Panc1 (cell line): ENCODE data around the gene ZC3H14. TPM values are rescaled to one million over a fixed set of nuclear protein-coding genes. Genes with fewer than 3 reads are reported as not detected.
"Not testable (repeated sequence)": the region's sequence is repeated elsewhere in the genome, so short reads cannot be mapped to it uniquely, and the experiment has no call there.

ENCODE experiments used
- ATAC-seq: fragments of 200-7000 bp; cut with Tn5 transposase; 2 replicates; pipeline ENCODE4 v1.9.1; 2020; ENCODE audit warnings: mild to moderate bottlenecking, moderate library complexity
- BruUV-seq: library from RNA; stranded (reverse); fragments of 400-500 nt; replicated peaks from 2 replicates; lab custom pipeline; 2021; lab: Mats Ljungman, UMichigan
- CTCF ChIA-PET: fragments of 300-600 bp; sonication (Branson Sonifier 250); formaldehyde crosslinking; loops from one replicate; lab custom pipeline; 2022; ENCODE audit warnings: antibody characterized with exemption; lab: Charles Lee
- POLR2A ChIA-PET: fragments of 300-600 bp; sonication (Branson Sonifier 250); formaldehyde crosslinking; loops from one replicate; lab custom pipeline; 2022; ENCODE audit warnings: antibody characterized with exemption; lab: Charles Lee
- DNase-seq: peaks from one replicate; pipeline ENCODE4 v3.0.0-alpha.2; 2010; ENCODE audit warnings: low read depth, low spot score
- H3K27ac ChIP-seq: 2 replicates; pipeline ENCODE4 v1.5.1; 2011; ENCODE audit warnings: mild to moderate bottlenecking, low read length, inconsistent platforms
- H3K27me3 ChIP-seq: fragments of 200-500 bp; sonication (Bioruptor generic); 2 replicates; pipeline ENCODE4 v1.6.0; 2014; ENCODE audit warnings: low read length, inconsistent platforms; ENCODE audit not compliant: control insufficient read depth, insufficient read depth
- H3K36me3 ChIP-seq: fragments of 200-500 bp; sonication (Bioruptor generic); 2 replicates; pipeline ENCODE4 v1.5.1; 2014; ENCODE audit warnings: inconsistent platforms, mild to moderate bottlenecking, low read length, moderate library complexity; ENCODE audit not compliant: control insufficient read depth, insufficient read depth
- H3K4me1 ChIP-seq: 2 replicates; pipeline ENCODE4 v1.5.1; 2011; ENCODE audit warnings: inconsistent platforms, mild to moderate bottlenecking, low read length, moderate library complexity; ENCODE audit not compliant: control insufficient read depth, insufficient read depth
- H3K4me3 ChIP-seq, 2 experiments: 2 replicates each; pipeline ENCODE4 v1.5.1; 2011 to 2012; ENCODE audit warnings: low read depth in 2 of 2, low read length in 2 of 2, mild to moderate bottlenecking in 2 of 2, inconsistent platforms in 1 of 2, moderate library complexity in 1 of 2
- H3K9me3 ChIP-seq: fragments of 200-500 bp; sonication (Bioruptor generic); 2 replicates; pipeline ENCODE4 v1.5.1; 2014; ENCODE audit warnings: low read depth, mild to moderate bottlenecking, inconsistent platforms, low read length, moderate library complexity; ENCODE audit not compliant: control insufficient read depth, insufficient read depth
- CTCF ChIP-seq: fragments of 450-650 bp; IDR thresholded peaks from 2 replicates; pipeline ENCODE4 v1.5.1; 2017; ENCODE audit warnings: mild to moderate bottlenecking
- POLR2AphosphoS5 ChIP-seq: IDR thresholded peaks from 2 replicates; pipeline ENCODE4 v1.6.1; 2012; ENCODE audit warnings: mild to moderate bottlenecking, low read depth, low read length, moderate library complexity
- REST ChIP-seq, 2 experiments: IDR thresholded peaks; 2 replicates each; pipeline ENCODE4 v1.6.1; 2011 to 2012; ENCODE audit warnings: low read depth in 2 of 2, control low read depth in 1 of 2, low read length in 1 of 2, mild to moderate bottlenecking in 1 of 2, moderate library complexity in 1 of 2; ENCODE audit not compliant: insufficient read depth in 1 of 2
- SIN3A ChIP-seq: IDR thresholded peaks from 2 replicates; pipeline ENCODE4 v1.6.1; 2012; ENCODE audit warnings: low read depth, mild to moderate bottlenecking, low read length, moderate library complexity, borderline replicate concordance; ENCODE audit not compliant: insufficient read depth
- TCF7L2 ChIP-seq: IDR thresholded peaks from 2 replicates; pipeline ENCODE4 v1.6.1; 2011; ENCODE audit warnings: mild to moderate bottlenecking, low read depth, low read length, inconsistent platforms
- in situ Hi-C: cut with HindIII; loops from 2 replicates; pipeline ENCODE4 v1.10.0; 2016; ENCODE audit warnings: low sequenced_read_pairs, low pct_unique_long_range_greater_than_20kb
- intact Hi-C: fragments of 100-400 bp; cut with micrococcal nuclease; formaldehyde crosslinking; loops from one replicate; pipeline ENCODE4 v1.10.0; 2022; ENCODE audit not compliant: unreplicated experiment
- total RNA-seq: library from RNA; stranded (reverse); gene quantifications from one replicate; pipeline ENCODE4 v1.2.1, GENCODE V29; 2021; ENCODE audit not compliant: unreplicated experiment

The ZC3H14 gene
- total RNA-seq, 1 experiment from 2014 or later, result 57.1 TPM

GRCh38 chr14:88522393-88522792, 40.4 kb upstream of the ZC3H14 start:
- no peak for DNase-seq
- intact Hi-C loops, result no loop called here
- no peak overlapping the region for H3K4me3 ChIP-seq
- no peaks in the 10 kb centered on the region for H3K9me3 ChIP-seq
- no peaks in the 10 kb centered on the region for H3K27me3 ChIP-seq
- H3K4me1 ChIP-seq, result no peaks in the 10 kb centered on the region
- H3K27ac ChIP-seq, result no peak overlapping the region
- TF ChIP-seq REST (IDR thresholded peaks at IDR 0.05; ENCODE audit: insufficient read depth in 1 of 2, low read depth in 2 of 2, low read length in 1 of 2) (no peak), CTCF (no peak), SIN3A (no peak), POLR2AphosphoS5 (no peak), TCF7L2 (no peak)
- ATAC-seq, result no peak
- POLR2A ChIA-PET, result no interaction called here
- no TSS peak for BruUV-seq
- no peaks in the 10 kb centered on the region for H3K36me3 ChIP-seq
- in situ Hi-C loops, result no loop called here
- CTCF ChIA-PET, result no interaction called here

DNA sequence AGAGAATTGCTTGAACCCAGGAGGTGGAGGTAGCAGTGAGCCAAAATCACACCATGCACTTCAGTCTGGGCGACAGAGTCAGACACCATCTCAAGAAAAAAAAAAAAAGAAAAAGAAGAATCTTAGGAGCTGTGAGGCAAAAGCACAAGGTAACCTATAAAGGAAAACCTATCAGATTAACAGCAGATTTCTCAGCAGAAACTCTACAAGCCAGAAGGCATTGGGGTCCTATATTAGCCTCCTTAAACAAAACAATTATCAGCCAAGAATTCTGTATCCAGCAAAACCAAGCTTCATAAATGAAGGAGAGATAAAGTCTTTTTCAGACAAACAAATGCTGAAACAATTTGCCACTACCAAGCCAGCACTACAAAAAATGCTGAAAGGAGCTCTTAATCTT, 32.9 kb upstream of the ZC3H14 start:
- H3K36me3 ChIP-seq, intact Hi-C loops, POLR2A ChIA-PET, DNase-seq, CTCF ChIA-PET, H3K27me3 ChIP-seq, H3K4me1 ChIP-seq, H3K9me3 ChIP-seq, ATAC-seq, H3K4me3 ChIP-seq, H3K27ac ChIP-seq, BruUV-seq, in situ Hi-C loops: not testable (repeated sequence)

GRCh38 chr14:88533064-88533602, 29.7 kb upstream of the ZC3H14 start:
- Histone ChIP-seq H3K4me3 (no peak overlapping the region), H3K36me3 (peaks cover 2% of the 10 kb centered on the region; the same call in 1 of the 2 replicates), H3K9me3 (no peaks in the 10 kb centered on the region), H3K27ac (no peak overlapping the region), H3K4me1 (no peaks in the 10 kb centered on the region), H3K27me3 (no peaks in the 10 kb centered on the region)
- DNase-seq (no peak), ATAC-seq (no peak)
- in situ Hi-C loops, result no loop called here
- no peak for TF ChIP-seq REST (IDR thresholded peaks at IDR 0.05; ENCODE audit: insufficient read depth in 1 of 2, low read depth in 2 of 2, low read length in 1 of 2)
- no peak for TF ChIP-seq TCF7L2
- no peak for TF ChIP-seq POLR2AphosphoS5
- no peak for TF ChIP-seq SIN3A
- TF ChIP-seq CTCF, result no peak
- CTCF ChIA-PET, result no interaction called here
- intact Hi-C loops, result no loop called here
- POLR2A ChIA-PET, result no interaction called here
- no TSS peak for BruUV-seq
